K562 (cell line): ENCODE measurements around the gene VSIG10. TPM values are rescaled to one million over a fixed set of nuclear protein-coding genes. Genes with fewer than 3 reads are reported as not detected.
A peak's percentile ranks its signal among the peaks of the same experiment; 100 is the strongest.

Experiments
- FOXA1 ChIP-seq: fragments of 450-650 bp; IDR thresholded peaks from 2 replicates; pipeline ENCODE4 v1.6.1; 2016; ENCODE audit warnings: mild to moderate bottlenecking, borderline replicate concordance
- FOXK2 ChIP-seq, 2 experiments: fragments of 450-650 bp; IDR thresholded peaks in 1 of 2; conservative IDR thresholded peaks in 1 of 2; 2 replicates each; pipeline ENCODE4 v1.6.1; 2016; ENCODE audit warnings: low read depth in 2 of 2, mild to moderate bottlenecking in 1 of 2
- HEY1 ChIP-seq: fragments of 250-450 bp; sonication (Bioruptor Pico); IDR thresholded peaks from 2 replicates; pipeline ENCODE4 v1.5.0; 2020; ENCODE audit warnings: mild to moderate bottlenecking, moderate library complexity, borderline replicate concordance
- NCOA1 ChIP-seq: fragments of 450-650 bp; IDR thresholded peaks from 2 replicates; pipeline ENCODE4 v1.6.1; 2016; ENCODE audit warnings: low read depth
- PPARD ChIP-seq: fragments of 250-450 bp; sonication (Bioruptor Pico); IDR thresholded peaks from 2 replicates; pipeline ENCODE4 v1.8.0; 2022; ENCODE audit warnings: inconsistent platforms, mild to moderate bottlenecking, moderate library complexity
- RBBP5 ChIP-seq: fragments of 200-600 bp; sonication (generic); IDR thresholded peaks from 2 replicates; pipeline ENCODE4 v1.6.1; 2012; ENCODE audit warnings: borderline replicate concordance, mild to moderate bottlenecking, low read length, control low read depth, inconsistent platforms; ENCODE audit not compliant: insufficient read depth, poor library complexity, severe bottlenecking
- RFX5 ChIP-seq: IDR thresholded peaks from 2 replicates; pipeline ENCODE4 v1.6.1; 2011; ENCODE audit warnings: low read depth, mild to moderate bottlenecking, improper control_type of control experiment, low read length
- ZNF134 ChIP-seq: fragments of 250-450 bp; sonication (Bioruptor Pico); conservative IDR thresholded peaks from 2 replicates; pipeline ENCODE4 v1.4.0; 2020
- polyA plus RNA-seq, 8 experiments: library from polyadenylated mRNA; depleted of rRNA in 4 of 8; stranded (reverse) in 5 of 8; unstranded in 3 of 8; fragments of >200 nt; fragmentation: Nextera tagmentation in 2 of 8; fragmentation: Illumina TruSeq in 1 of 8; extraction: Ambion mirVana in 2 of 8; extraction: Trizol in 1 of 8; gene quantifications; 2 replicates each; pipeline versions ENCODE4 v1.2.1 to v1.2.3, GENCODE V29; 2011 to 2014; ENCODE audit warnings: inconsistent platforms in 1 of 8, missing spikeins in 1 of 8
- total RNA-seq, 7 experiments: library from RNA; depleted of rRNA in 6 of 7; stranded (reverse); fragments of >200 nt in 6 of 7; fragmentation: Illumina TruSeq in 2 of 7; extraction: Trizol in 2 of 7; gene quantifications; 2 replicates each; pipeline versions ENCODE4 v1.2.1 to v1.2.3, GENCODE V29; 2011 to 2021; ENCODE audit warnings: low replicate concordance in 1 of 7
- TF ChIP-seq, protein P1 (sequence below), 2 experiments: fragments of 450-650 bp in 1 of 2; sonication (generic) in 1 of 2; formaldehyde crosslinking; conservative IDR thresholded peaks; 2 replicates each; pipeline versions ENCODE4 v1.4.0 to v1.8.1; 2020 to 2022; ENCODE audit warnings: mild to moderate bottlenecking in 1 of 2, missing genetic modification reagents in 1 of 2
- TF ChIP-seq, protein P2 (sequence below): fragments of 200-800 bp; sonication (Bioruptor generic); IDR thresholded peaks from 2 replicates; pipeline ENCODE4 v1.6.1; 2017; ENCODE audit warnings: missing genetic modification characterization, missing compliant biosample characterization
- TF ChIP-seq, protein P3 (sequence below): sonication (generic); formaldehyde crosslinking; IDR thresholded peaks from 2 replicates; pipeline ENCODE4 v1.8.0; 2022; ENCODE audit warnings: mild to moderate bottlenecking, missing genetic modification reagents
- TF ChIP-seq, protein P4 (sequence below): fragments of 450-650 bp; IDR thresholded peaks from 2 replicates; pipeline ENCODE4 v1.6.1; 2016; ENCODE audit warnings: antibody characterized with exemption
- TF ChIP-seq, protein P5 (sequence below): sonication (generic); formaldehyde crosslinking; IDR thresholded peaks from 2 replicates; pipeline ENCODE4 v1.8.1; 2023; ENCODE audit warnings: mild to moderate bottlenecking, missing genetic modification reagents
- TF ChIP-seq, protein P6 (sequence below): sonication (generic); formaldehyde crosslinking; IDR thresholded peaks from 2 replicates; pipeline ENCODE4 v1.8.0; 2023; ENCODE audit warnings: mild to moderate bottlenecking, missing genetic modification reagents

Gene VSIG10
- total and polyA plus RNA-seq, 9 of the 15 experiments (the other 6 are each of a cell fraction or from before 2014, with no cell fraction given): 4.1 to 8.8 (median 4.7) TPM

DNA sequence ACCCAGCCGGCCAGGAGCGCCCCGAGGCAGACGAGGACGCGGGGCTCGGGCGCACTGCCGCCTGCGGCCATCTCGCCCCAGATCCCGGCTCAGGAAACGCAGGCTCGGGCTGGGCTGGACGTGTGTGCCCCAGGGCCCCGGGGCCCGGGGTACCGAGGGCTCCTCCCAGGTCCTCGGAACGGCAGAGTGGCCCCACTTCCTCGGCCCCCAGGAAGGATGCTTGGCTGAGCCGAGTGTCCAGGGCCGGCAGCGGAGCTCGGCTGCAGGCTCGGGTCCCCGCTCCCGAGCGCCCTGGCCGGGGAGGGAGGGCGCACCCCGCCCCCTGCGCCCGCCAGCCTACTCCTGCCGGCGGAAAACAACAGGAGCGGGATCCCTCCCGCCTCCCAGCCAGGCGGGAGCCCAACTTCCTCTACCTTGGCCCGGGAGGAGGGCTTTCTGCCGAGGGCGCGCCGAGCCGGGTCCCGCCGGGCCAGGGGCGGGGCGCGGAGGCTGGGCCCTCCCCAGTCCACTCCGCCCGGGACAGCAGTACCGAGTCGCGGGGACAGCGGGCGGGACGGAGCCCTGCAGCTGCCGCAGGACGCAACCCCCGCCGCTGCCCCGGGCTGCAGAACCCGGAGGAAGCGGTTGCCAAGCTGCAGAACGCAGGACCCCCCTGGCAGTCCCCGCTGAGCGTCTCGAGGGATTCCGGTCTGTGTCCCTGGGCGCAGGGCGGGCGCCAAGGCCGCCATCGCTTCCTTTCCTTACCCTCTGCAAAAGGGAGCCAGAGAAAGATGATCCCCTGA, at the start of gene VSIG10 (continued):
- TF ChIP-seq HEY1 (CRISPR knock-in tag) (no peak), FOXK2 (conservative IDR thresholded peaks at IDR 0.05 in 1 of 2, IDR thresholded peaks at IDR 0.05 in 1 of 2; ENCODE audit: low read depth in 2 of 2) (no peak), FOXA1 (no peak), RBBP5 (peak; percentile 42), RFX5 (no peak), ZNF134 (CRISPR knock-in tag) (no peak), NCOA1 (no peak), PPARD (no peak)
- TF ChIP-seq, protein P1, sequence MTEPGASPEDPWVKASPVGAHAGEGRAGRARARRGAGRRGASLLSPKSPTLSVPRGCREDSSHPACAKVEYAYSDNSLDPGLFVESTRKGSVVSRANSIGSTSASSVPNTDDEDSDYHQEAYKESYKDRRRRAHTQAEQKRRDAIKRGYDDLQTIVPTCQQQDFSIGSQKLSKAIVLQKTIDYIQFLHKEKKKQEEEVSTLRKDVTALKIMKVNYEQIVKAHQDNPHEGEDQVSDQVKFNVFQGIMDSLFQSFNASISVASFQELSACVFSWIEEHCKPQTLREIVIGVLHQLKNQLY (CRISPR knock-in tag; conservative IDR thresholded peaks at IDR 0.05): no peak
- TF ChIP-seq, protein P2, sequence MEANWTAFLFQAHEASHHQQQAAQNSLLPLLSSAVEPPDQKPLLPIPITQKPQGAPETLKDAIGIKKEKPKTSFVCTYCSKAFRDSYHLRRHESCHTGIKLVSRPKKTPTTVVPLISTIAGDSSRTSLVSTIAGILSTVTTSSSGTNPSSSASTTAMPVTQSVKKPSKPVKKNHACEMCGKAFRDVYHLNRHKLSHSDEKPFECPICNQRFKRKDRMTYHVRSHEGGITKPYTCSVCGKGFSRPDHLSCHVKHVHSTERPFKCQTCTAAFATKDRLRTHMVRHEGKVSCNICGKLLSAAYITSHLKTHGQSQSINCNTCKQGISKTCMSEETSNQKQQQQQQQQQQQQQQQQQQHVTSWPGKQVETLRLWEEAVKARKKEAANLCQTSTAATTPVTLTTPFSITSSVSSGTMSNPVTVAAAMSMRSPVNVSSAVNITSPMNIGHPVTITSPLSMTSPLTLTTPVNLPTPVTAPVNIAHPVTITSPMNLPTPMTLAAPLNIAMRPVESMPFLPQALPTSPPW (CRISPR knock-in tag): peak; percentile 45
- TF ChIP-seq, protein P3, sequence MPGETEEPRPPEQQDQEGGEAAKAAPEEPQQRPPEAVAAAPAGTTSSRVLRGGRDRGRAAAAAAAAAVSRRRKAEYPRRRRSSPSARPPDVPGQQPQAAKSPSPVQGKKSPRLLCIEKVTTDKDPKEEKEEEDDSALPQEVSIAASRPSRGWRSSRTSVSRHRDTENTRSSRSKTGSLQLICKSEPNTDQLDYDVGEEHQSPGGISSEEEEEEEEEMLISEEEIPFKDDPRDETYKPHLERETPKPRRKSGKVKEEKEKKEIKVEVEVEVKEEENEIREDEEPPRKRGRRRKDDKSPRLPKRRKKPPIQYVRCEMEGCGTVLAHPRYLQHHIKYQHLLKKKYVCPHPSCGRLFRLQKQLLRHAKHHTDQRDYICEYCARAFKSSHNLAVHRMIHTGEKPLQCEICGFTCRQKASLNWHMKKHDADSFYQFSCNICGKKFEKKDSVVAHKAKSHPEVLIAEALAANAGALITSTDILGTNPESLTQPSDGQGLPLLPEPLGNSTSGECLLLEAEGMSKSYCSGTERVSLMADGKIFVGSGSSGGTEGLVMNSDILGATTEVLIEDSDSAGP (CRISPR knock-in tag): no peak
- TF ChIP-seq, protein P4, sequence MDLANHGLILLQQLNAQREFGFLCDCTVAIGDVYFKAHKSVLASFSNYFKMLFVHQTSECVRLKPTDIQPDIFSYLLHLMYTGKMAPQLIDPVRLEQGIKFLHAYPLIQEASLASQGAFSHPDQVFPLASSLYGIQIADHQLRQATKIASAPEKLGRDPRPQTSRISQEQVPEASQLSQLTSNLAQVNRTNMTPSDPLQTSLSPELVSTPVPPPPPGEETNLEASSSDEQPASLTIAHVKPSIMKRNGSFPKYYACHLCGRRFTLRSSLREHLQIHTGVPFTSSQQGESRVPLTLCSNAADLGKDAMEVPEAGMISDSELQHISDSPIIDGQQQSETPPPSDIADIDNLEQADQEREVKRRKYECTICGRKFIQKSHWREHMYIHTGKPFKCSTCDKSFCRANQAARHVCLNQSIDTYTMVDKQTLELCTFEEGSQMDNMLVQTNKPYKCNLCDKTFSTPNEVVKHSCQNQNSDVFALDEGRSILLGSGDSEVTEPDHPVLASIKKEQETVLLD: no peak
- TF ChIP-seq, protein P5, sequence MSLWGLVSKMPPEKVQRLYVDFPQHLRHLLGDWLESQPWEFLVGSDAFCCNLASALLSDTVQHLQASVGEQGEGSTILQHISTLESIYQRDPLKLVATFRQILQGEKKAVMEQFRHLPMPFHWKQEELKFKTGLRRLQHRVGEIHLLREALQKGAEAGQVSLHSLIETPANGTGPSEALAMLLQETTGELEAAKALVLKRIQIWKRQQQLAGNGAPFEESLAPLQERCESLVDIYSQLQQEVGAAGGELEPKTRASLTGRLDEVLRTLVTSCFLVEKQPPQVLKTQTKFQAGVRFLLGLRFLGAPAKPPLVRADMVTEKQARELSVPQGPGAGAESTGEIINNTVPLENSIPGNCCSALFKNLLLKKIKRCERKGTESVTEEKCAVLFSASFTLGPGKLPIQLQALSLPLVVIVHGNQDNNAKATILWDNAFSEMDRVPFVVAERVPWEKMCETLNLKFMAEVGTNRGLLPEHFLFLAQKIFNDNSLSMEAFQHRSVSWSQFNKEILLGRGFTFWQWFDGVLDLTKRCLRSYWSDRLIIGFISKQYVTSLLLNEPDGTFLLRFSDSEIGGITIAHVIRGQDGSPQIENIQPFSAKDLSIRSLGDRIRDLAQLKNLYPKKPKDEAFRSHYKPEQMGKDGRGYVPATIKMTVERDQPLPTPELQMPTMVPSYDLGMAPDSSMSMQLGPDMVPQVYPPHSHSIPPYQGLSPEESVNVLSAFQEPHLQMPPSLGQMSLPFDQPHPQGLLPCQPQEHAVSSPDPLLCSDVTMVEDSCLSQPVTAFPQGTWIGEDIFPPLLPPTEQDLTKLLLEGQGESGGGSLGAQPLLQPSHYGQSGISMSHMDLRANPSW (CRISPR knock-in tag): no peak
- TF ChIP-seq, protein P6, sequence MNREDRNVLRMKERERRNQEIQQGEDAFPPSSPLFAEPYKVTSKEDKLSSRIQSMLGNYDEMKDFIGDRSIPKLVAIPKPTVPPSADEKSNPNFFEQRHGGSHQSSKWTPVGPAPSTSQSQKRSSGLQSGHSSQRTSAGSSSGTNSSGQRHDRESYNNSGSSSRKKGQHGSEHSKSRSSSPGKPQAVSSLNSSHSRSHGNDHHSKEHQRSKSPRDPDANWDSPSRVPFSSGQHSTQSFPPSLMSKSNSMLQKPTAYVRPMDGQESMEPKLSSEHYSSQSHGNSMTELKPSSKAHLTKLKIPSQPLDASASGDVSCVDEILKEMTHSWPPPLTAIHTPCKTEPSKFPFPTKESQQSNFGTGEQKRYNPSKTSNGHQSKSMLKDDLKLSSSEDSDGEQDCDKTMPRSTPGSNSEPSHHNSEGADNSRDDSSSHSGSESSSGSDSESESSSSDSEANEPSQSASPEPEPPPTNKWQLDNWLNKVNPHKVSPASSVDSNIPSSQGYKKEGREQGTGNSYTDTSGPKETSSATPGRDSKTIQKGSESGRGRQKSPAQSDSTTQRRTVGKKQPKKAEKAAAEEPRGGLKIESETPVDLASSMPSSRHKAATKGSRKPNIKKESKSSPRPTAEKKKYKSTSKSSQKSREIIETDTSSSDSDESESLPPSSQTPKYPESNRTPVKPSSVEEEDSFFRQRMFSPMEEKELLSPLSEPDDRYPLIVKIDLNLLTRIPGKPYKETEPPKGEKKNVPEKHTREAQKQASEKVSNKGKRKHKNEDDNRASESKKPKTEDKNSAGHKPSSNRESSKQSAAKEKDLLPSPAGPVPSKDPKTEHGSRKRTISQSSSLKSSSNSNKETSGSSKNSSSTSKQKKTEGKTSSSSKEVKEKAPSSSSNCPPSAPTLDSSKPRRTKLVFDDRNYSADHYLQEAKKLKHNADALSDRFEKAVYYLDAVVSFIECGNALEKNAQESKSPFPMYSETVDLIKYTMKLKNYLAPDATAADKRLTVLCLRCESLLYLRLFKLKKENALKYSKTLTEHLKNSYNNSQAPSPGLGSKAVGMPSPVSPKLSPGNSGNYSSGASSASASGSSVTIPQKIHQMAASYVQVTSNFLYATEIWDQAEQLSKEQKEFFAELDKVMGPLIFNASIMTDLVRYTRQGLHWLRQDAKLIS (CRISPR knock-in tag): no peak
